A673 (cell line): ENCODE data around the gene NEXMIF. TPM values are rescaled to one million over a fixed set of nuclear protein-coding genes. Genes with fewer than 3 reads are reported as not detected.
"Not testable (repeated sequence)": the region's sequence is repeated elsewhere in the genome, so short reads cannot be mapped to it uniquely, and the experiment has no call there.

Experiments
- BruUV-seq: library from RNA; stranded (reverse); fragments of 400-500 nt; replicated peaks from 2 replicates; lab custom pipeline; 2021; lab: Mats Ljungman, UMichigan
- CTCF ChIA-PET: fragments of 300-600 bp; sonication (Branson Sonifier 250); formaldehyde crosslinking; loops from one replicate; lab custom pipeline; 2022; ENCODE audit warnings: antibody characterized with exemption; lab: Charles Lee
- POLR2A ChIA-PET: fragments of 300-600 bp; sonication (Branson Sonifier 250); formaldehyde crosslinking; loops from one replicate; lab custom pipeline; 2022; ENCODE audit warnings: antibody characterized with exemption; ENCODE audit not compliant: low non-redundant PET; lab: Charles Lee
- DNase-seq: peaks from one replicate; pipeline ENCODE4 v3.0.0-alpha.2; 2015; ENCODE audit warnings: low spot score
- H3K27ac ChIP-seq: fragments of 200-600 bp; sonication (generic); 2 replicates; pipeline ENCODE4 v1.5.1; 2016; ENCODE audit warnings: mixed run types, low read depth, mild to moderate bottlenecking, mixed read lengths, antibody characterized with exemption, low read length; ENCODE audit not compliant: poor library complexity, severe bottlenecking
- H3K27me3 ChIP-seq: fragments of 200-600 bp; sonication (generic); replicated peaks from 2 replicates; pipeline ENCODE4 v1.6.1; 2017; ENCODE audit warnings: mixed run types, low read depth, mild to moderate bottlenecking, mixed read lengths, antibody characterized with exemption, low read length; ENCODE audit not compliant: insufficient read depth, poor library complexity
- H3K36me3 ChIP-seq: fragments of 200-600 bp; sonication (generic); 2 replicates; pipeline ENCODE4 v1.6.1; 2016; ENCODE audit warnings: mixed run types, mild to moderate bottlenecking, mixed read lengths, antibody characterized with exemption, low read length; ENCODE audit not compliant: insufficient read depth, poor library complexity, severe bottlenecking
- H3K4me1 ChIP-seq: fragments of 200-600 bp; sonication (generic); 2 replicates; pipeline ENCODE4 v1.6.1; 2017; ENCODE audit warnings: mixed run types, mild to moderate bottlenecking, mixed read lengths, antibody characterized with exemption, low read length; ENCODE audit not compliant: insufficient read depth, poor library complexity, severe bottlenecking
- H3K4me3 ChIP-seq: fragments of 200-600 bp; sonication (generic); 2 replicates; pipeline ENCODE4 v1.5.1; 2016; ENCODE audit warnings: low read depth, mixed run types, mild to moderate bottlenecking, mixed read lengths, low read length; ENCODE audit not compliant: poor library complexity, severe bottlenecking
- H3K9me3 ChIP-seq: fragments of 200-600 bp; sonication (generic); 2 replicates; pipeline ENCODE4 v1.6.1; 2016; ENCODE audit warnings: mixed run types, low read depth, mild to moderate bottlenecking, mixed read lengths, antibody characterized with exemption, low read length; ENCODE audit not compliant: poor library complexity, severe bottlenecking
- CTCF ChIP-seq: fragments of 300-800, 200-600 bp; sonication (generic); conservative IDR thresholded peaks from 2 replicates; pipeline ENCODE4 v1.5.1; 2017; ENCODE audit warnings: low read depth, mild to moderate bottlenecking, antibody characterized with exemption, low read length, moderate library complexity, mixed read lengths
- EZH2 ChIP-seq: fragments of 200-600 bp; sonication (generic); IDR thresholded peaks from 2 replicates; pipeline ENCODE4 v1.6.1; 2017; ENCODE audit warnings: borderline replicate concordance, low read depth, mild to moderate bottlenecking, mixed read lengths, antibody characterized with exemption, low read length; ENCODE audit not compliant: poor library complexity, severe bottlenecking
- intact Hi-C: fragments of 100-400 bp; cut with micrococcal nuclease; formaldehyde crosslinking; loops from one replicate; pipeline ENCODE4 v1.10.0; 2022; ENCODE audit not compliant: unreplicated experiment
- total RNA-seq: library from RNA; stranded (reverse); gene quantifications from 2 replicates; pipeline ENCODE4 v1.2.3, GENCODE V29; 2021

The NEXMIF gene
- total RNA-seq, 1 experiment from 2014 or later: 0.28 TPM

DNA sequence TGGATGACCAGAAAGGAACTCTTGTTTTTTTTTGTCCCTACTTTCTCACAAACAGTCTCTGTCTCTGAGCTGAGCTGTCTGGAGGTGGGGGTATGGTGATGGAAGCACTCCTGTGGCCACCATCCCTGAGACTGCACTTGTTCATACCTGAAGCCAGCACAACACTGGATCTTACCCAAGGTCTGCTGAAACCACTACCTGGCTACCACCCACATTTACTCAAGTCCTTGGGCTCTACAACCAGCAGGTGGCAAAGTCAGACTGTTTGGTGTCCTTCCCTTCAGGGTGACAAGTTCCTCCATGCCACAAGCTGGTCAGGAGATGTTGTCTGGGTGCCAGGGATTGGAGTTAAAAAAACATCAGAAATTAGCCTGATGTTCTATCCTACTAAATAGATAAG, 89.7 kb downstream of the NEXMIF start:
- Histone ChIP-seq H3K4me1 (no peaks in the 10 kb centered on the region), H3K27me3 (no peaks in the 10 kb centered on the region), H3K36me3 (no peaks in the 10 kb centered on the region), H3K4me3 (no peak overlapping the region), H3K9me3 (no peaks in the 10 kb centered on the region), H3K27ac (no peak overlapping the region)
- no peak for TF ChIP-seq CTCF
- intact Hi-C loops: no loop called here
- ChIA-PET CTCF (no interaction called here), POLR2A (no interaction called here)
- no peak for DNase-seq
- no TSS peak for BruUV-seq

DNA sequence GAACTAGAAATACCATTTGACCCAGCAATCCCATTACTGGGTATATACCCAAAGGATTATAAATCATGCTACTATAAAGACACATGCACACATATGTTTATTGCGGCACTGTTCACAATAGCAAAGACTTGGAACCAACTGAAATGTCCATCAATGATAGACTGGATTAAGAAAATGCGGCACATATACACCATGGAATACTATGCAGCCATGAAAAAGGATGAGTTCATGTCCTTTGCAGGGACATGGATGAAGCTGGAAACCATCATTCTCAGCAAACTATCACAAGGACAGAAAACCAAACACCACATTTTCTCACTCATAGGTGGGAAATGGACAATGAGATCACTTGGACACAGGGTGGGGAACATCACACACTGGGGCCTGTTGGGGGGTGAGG, 105.5 kb downstream of the NEXMIF start:
- H3K9me3 ChIP-seq, CTCF ChIA-PET, H3K27ac ChIP-seq, H3K4me3 ChIP-seq, H3K4me1 ChIP-seq, POLR2A ChIA-PET, H3K36me3 ChIP-seq, BruUV-seq, DNase-seq, H3K27me3 ChIP-seq, intact Hi-C loops: not testable (repeated sequence)

- no TSS peak for BruUV-seq
- no peak for TF ChIP-seq EZH2
- H3K4me1 ChIP-seq: no peaks in the 10 kb centered on the region
- no peaks in the 10 kb centered on the region for H3K27me3 ChIP-seq
- ChIA-PET POLR2A (no interaction called here), CTCF (no interaction called here)
- H3K36me3 ChIP-seq: no peaks in the 10 kb centered on the region
- DNase-seq: peak; percentile 54
- H3K27ac ChIP-seq: no peak overlapping the region
- no peak overlapping the region for H3K4me3 ChIP-seq
- H3K9me3 ChIP-seq: no peaks in the 10 kb centered on the region
- intact Hi-C loops: no loop called here
Measured at GRCh38 chrX:74814681-74815080, 110.6 kb downstream of the NEXMIF start.

DNA sequence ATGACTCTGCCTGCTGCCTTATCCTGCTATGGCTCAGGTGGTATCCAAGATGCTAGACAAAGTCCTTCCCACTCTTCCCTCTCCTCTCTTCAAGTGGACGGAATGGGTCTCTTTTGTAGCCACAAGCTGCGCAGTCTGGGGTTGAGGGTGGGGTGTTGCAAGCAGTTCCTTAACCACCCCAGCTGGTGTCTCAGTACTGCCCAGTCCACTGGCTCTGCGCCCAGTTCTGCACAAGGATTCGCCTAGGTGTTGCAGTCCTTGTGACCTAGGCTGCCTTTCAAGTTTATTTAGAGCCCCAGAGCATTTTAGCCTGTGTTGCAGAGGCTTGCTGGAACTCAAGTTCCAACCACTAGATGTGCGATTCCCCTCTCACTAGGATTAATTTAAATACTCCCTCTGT, 120.7 kb downstream of the NEXMIF start:
- POLR2A ChIA-PET: no interaction called here
- intact Hi-C loops: no loop called here
- no peak for TF ChIP-seq EZH2
- no peak for TF ChIP-seq CTCF

More for the DNA sequence above, 120.7 kb downstream of the NEXMIF start:
- Histone ChIP-seq H3K9me3 (no peaks in the 10 kb centered on the region), H3K4me3 (no peak overlapping the region), H3K4me1 (no peaks in the 10 kb centered on the region), H3K27ac (no peak overlapping the region), H3K27me3 (no peaks in the 10 kb centered on the region), H3K36me3 (no peaks in the 10 kb centered on the region)
- CTCF ChIA-PET: no interaction called here
- no peak for DNase-seq
- no TSS peak for BruUV-seq
